ENCODE measurements around the gene OXER1.

DNA sequence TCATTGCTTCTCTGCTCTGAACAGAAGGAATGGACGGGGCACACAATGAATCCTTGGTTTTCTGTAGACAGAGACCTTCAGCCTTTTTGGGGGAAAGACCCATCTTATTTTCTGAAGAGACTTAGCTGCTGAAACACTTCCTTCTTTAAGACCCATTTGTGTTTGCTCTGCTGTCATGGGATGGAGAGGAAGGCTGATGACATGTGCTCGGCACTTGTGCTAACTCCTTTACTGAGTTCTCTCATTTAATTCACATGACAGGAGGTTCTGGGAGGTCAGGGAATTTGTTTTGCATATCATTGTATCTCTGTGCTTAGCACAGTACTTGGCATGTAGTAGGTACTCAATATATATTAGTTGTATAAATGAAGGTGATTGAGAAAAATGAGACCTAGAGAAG is 39.0 kb downstream of the OXER1 start:
- no peak for TF ChIP-seq CTCF (IDR thresholded peaks at IDR 0.05)
- no peak for TF ChIP-seq POLR2A (IDR thresholded peaks at IDR 0.05)
